Heart left ventricle (tissue), 13 donors: ENCODE measurements around the gene CKMT1B.
"Not testable (repeated sequence)": the region's sequence is repeated elsewhere in the genome, so short reads cannot be mapped to it uniquely, and the experiment has no call there.

Source experiments
- POLR2A ChIP-seq, 2 donors: fragments of 450-650 bp; IDR thresholded peaks; one replicate each; pipeline ENCODE4 v1.6.1; 2017; ENCODE audit warnings: antibody characterized with exemption in 2 of 2, mild to moderate bottlenecking in 2 of 2, moderate library complexity in 2 of 2
- TF ChIP-seq, protein P1 (sequence below), 12 donors: fragments of 200-600 bp; sonication (generic) in 4 of 12; IDR thresholded peaks; one replicate each; pipeline versions ENCODE4 v1.5.0 to v1.8.0; 2018 to 2022; ENCODE audit warnings: antibody characterized with exemption in 12 of 12, mild to moderate bottlenecking in 5 of 12
- donor health status: ischemic (EF 13 %, LVEDD 7.1; RV severe dilation, severe dysfunction).
- donor health status: DM: no; HTN: yes; CAD: no.
- donor health status: DM: no; HTN: no; CAD: no.
- donor health status: ischemic (EF 25% LVEDD 6.9; RV normal size, moderate dysfunction).
- donor health status: ischemic (EF 25% LVEDD 5.7; RV mildly dilated, moderate dysfunction).
- donor health status: ischemic (EF 35%, LVEDD 5.7; RV mildly dilated, moderate dysfunction).
- donor health status: nonischemic (EF 11% LVEDD 7.7; RV severe dilation, severe dysfunction).
- donor health status: DM: yes; HTN: yes; CAD: no.
- donor health status: PGD.
- donor health status: ischemic (EF 29% LVEDD 5.4; RV normal size, mild dysfunction).
- donor health status: nonischemic (EF 23%, LVEDD 6.1; RV moderate dilation, normal function).

DNA sequence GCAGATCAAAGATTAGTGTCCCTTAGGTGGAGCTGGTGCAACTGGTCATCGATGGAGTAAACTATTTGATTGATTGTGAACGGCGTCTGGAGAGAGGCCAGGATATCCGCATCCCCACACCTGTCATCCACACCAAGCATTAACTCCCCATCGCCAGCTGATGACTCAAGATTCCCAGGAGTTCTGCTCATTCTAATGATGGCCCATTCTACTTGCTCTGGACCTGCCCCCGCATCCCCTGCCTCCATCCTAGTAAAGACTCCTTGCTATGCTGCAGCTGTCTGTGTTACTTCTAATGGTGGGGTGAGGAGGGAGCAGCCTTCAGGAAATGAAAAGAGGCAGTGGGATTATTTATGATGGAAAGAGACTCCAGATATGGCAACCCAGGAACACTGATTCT, 5.3 kb downstream of the CKMT1B start:
- TF ChIP-seq, protein P1, sequence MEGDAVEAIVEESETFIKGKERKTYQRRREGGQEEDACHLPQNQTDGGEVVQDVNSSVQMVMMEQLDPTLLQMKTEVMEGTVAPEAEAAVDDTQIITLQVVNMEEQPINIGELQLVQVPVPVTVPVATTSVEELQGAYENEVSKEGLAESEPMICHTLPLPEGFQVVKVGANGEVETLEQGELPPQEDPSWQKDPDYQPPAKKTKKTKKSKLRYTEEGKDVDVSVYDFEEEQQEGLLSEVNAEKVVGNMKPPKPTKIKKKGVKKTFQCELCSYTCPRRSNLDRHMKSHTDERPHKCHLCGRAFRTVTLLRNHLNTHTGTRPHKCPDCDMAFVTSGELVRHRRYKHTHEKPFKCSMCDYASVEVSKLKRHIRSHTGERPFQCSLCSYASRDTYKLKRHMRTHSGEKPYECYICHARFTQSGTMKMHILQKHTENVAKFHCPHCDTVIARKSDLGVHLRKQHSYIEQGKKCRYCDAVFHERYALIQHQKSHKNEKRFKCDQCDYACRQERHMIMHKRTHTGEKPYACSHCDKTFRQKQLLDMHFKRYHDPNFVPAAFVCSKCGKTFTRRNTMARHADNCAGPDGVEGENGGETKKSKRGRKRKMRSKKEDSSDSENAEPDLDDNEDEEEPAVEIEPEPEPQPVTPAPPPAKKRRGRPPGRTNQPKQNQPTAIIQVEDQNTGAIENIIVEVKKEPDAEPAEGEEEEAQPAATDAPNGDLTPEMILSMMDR (IDR thresholded peaks at IDR 0.05), result not testable (repeated sequence)
- not testable (repeated sequence) for TF ChIP-seq POLR2A (IDR thresholded peaks at IDR 0.05)
